A549 (cell line): ENCODE data around the gene RNF44. TPM values are rescaled to one million over a fixed set of nuclear protein-coding genes. Genes with fewer than 3 reads are reported as not detected.
"Not testable (repeated sequence)": the region's sequence is repeated elsewhere in the genome, so short reads cannot be mapped to it uniquely, and the experiment has no call there.

Experiments
- ATAC-seq, 2 experiments: fragments of 200-7000 bp in 1 of 2; fragments of >200 bp in 1 of 2; cut with Nextera tagmentation in 1 of 2; cut with Tn5 transposase in 1 of 2; 3 replicates each; pipeline versions ENCODE4 v1.8.0 to v1.9.1; 2018 to 2020; ENCODE audit warnings: mild to moderate bottlenecking in 1 of 2, moderate library complexity in 1 of 2
- CTCF ChIA-PET: fragments of 300-600 bp; sonication (Branson Sonifier 250); formaldehyde crosslinking; extraction: SDS; loops from one replicate; lab custom pipeline; 2021; ENCODE audit warnings: antibody characterized with exemption, inconsistent platforms; lab: Yijun Ruan, JAX
- POLR2A ChIA-PET: fragments of 350-600 bp; formaldehyde crosslinking; extraction: SDS; loops from one replicate; lab custom pipeline; 2021; ENCODE audit warnings: antibody characterized with exemption, inconsistent platforms; lab: Yijun Ruan, JAX
- DNase-seq, 2 experiments: peaks; one replicate each; pipeline versions ENCODE4 v3.0.0 to v3.0.0-alpha.2; 2011 to 2016; ENCODE audit warnings: low read depth in 1 of 2, low spot score in 1 of 2
- FAIRE-seq: peaks from 2 replicates; lab custom pipeline; 2011; peaks lifted over from hg19 to GRCh38; lab: Jason Lieb, UNC
- H3K27ac ChIP-seq, 2 experiments: fragments of >200 bp; sonication (Bioruptor Twin); formaldehyde crosslinking; 3 replicates each; pipeline ENCODE4 v1.5.1; 2016 to 2017
- H3K4me1 ChIP-seq: fragments of >200 bp; sonication (Bioruptor Twin); formaldehyde crosslinking; 3 replicates; pipeline ENCODE4 v1.6.1; 2016
- H3K4me2 ChIP-seq: fragments of >200 bp; sonication (Bioruptor Twin); formaldehyde crosslinking; 3 replicates; pipeline ENCODE4 v1.6.1; 2016
- H3K4me3 ChIP-seq: fragments of >200 bp; sonication (Bioruptor Twin); formaldehyde crosslinking; 3 replicates; pipeline ENCODE4 v1.5.1; 2016
- H3K9me3 ChIP-seq: fragments of >200 bp; sonication (Bioruptor Twin); formaldehyde crosslinking; 3 replicates; pipeline ENCODE4 v1.6.1; 2016
- CHD4 ChIP-seq: fragments of 200-600 bp; sonication (generic); IDR thresholded peaks from 2 replicates; pipeline ENCODE4 v1.6.1; 2016; ENCODE audit warnings: antibody characterized with exemption, mild to moderate bottlenecking, borderline replicate concordance
- EHF ChIP-seq: fragments of 250-450 bp; sonication (Bioruptor Pico); IDR thresholded peaks from 2 replicates; pipeline ENCODE4 v1.5.0; 2020; ENCODE audit warnings: mild to moderate bottlenecking
- HOXA7 ChIP-seq: fragments of 250-450 bp; sonication (Bioruptor Pico); IDR thresholded peaks from 2 replicates; pipeline ENCODE4 v1.5.0; 2020; ENCODE audit warnings: mild to moderate bottlenecking, moderate library complexity
- KDM1A ChIP-seq: fragments of 200-600 bp; sonication (generic); IDR thresholded peaks from 2 replicates; pipeline ENCODE4 v1.6.1; 2016; ENCODE audit warnings: low read depth, mild to moderate bottlenecking
- MYC ChIP-seq: IDR thresholded peaks from 2 replicates; pipeline ENCODE4 v1.6.1; 2012; ENCODE audit warnings: mild to moderate bottlenecking, inconsistent platforms, low read length, improper control_type of control experiment, borderline replicate concordance
- NFE2L2 ChIP-seq: fragments of 150-350 bp; conservative IDR thresholded peaks from 2 replicates; pipeline ENCODE4 v1.6.1; 2014; ENCODE audit warnings: low read length
- RAD21 ChIP-seq, 2 experiments: fragments of >200 bp in 1 of 2; sonication (Bioruptor Twin) in 1 of 2; formaldehyde crosslinking in 1 of 2; IDR thresholded peaks in 1 of 2; conservative IDR thresholded peaks in 1 of 2; 2 replicates in 1 of 2; 3 replicates in 1 of 2; pipeline ENCODE4 v1.6.1; 2012 to 2018; ENCODE audit warnings: inconsistent platforms in 1 of 2
- SMC3 ChIP-seq: fragments of >200 bp; sonication (Bioruptor Twin); formaldehyde crosslinking; IDR thresholded peaks from 3 replicates; pipeline ENCODE4 v1.6.1; 2018; ENCODE audit warnings: inconsistent platforms
- ZC3H11A ChIP-seq: fragments of 450-650 bp; IDR thresholded peaks from 2 replicates; pipeline ENCODE4 v1.6.1; 2014; ENCODE audit warnings: antibody characterized with exemption, mild to moderate bottlenecking
- ZNF302 ChIP-seq: fragments of 250-450 bp; sonication (Bioruptor Pico); IDR thresholded peaks from 2 replicates; pipeline ENCODE4 v1.9.0; 2021; ENCODE audit warnings: inconsistent platforms, mild to moderate bottlenecking, moderate library complexity
- WGBS: methylation state at CpG from one replicate; pipeline ENCODE4 v1.1.6; 2017; ENCODE audit errors: missing lambda C conversion rate; 5-methylcytosine and 5-hydroxymethylcytosine counted together
- polyA plus RNA-seq, 4 experiments: library from polyadenylated mRNA; depleted of rRNA in 3 of 4; stranded (reverse); fragments of >200 nt; fragmentation: RNase III in 1 of 4; extraction: RNeasy Plus Mini Kit Qiagen cat#74134 plus additional on column Dnase treatment in 1 of 4; gene quantifications; 2 replicates in 3 of 4; 3 replicates in 1 of 4; pipeline ENCODE4 v1.2.3, GENCODE V29; 2011 to 2017
- TF ChIP-seq, protein P1 (sequence below): IDR thresholded peaks from 2 replicates; pipeline ENCODE4 v1.6.1; 2012; ENCODE audit warnings: low read depth, borderline replicate concordance
- TF ChIP-seq, protein P2 (sequence below): IDR thresholded peaks from 2 replicates; pipeline ENCODE4 v1.6.1; 2012
- TF ChIP-seq, protein P3 (sequence below): fragments of 250-450 bp; sonication (Bioruptor Pico); IDR thresholded peaks from 2 replicates; pipeline ENCODE4 v1.5.0; 2020; ENCODE audit warnings: low read depth, mild to moderate bottlenecking, moderate library complexity
- TF ChIP-seq, protein P4 (sequence below): fragments of 450-650 bp; IDR thresholded peaks from 2 replicates; pipeline ENCODE4 v1.6.1; 2014; ENCODE audit warnings: antibody characterized with exemption
- TF ChIP-seq, protein P5 (sequence below): IDR thresholded peaks from 2 replicates; pipeline ENCODE4 v1.6.1; 2012

RNF44 gene
- polyA plus RNA-seq, 2 of the 4 experiments (the other 2 are of a cell fraction) = 9.2 to 32.7 TPM

DNA sequence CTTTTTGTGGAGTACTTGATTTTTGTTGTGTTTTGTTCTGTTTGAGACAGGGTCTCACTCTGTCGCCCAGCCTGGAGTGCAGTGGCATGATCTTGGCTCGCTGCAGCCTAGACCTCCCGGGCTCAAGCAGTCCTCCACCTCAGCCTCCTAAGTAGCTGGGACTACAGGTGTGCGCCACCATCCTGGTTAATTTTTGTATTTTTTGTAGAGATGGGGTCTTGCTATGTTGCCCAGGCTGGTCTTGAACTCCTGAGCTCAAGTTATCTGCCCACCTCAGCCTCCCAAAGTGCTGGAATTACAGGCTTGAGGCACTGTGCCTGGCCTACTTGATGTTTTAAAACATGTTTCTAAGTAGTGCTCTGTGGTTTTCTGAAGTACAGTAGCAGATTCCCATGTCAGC is 50.0 kb downstream of the RNF44 start:
- DNase-seq, H3K4me2 ChIP-seq, ATAC-seq, H3K4me3 ChIP-seq, H3K27ac ChIP-seq, POLR2A ChIA-PET, H3K9me3 ChIP-seq, FAIRE-seq: not testable (repeated sequence)
- peaks cover 37% of the 10 kb centered on the region for H3K4me1 ChIP-seq
- WGBS = 92% methylated on average over 4 of the region's 4 CpGs
- CTCF ChIA-PET = interaction anchor here (1.7 to 2.1 kb wide), 3 partner anchors 21 to 953 kb away, joined by 3 to 8 read pairs (median 7); no protein-coding TSS in a partner anchor

DNA sequence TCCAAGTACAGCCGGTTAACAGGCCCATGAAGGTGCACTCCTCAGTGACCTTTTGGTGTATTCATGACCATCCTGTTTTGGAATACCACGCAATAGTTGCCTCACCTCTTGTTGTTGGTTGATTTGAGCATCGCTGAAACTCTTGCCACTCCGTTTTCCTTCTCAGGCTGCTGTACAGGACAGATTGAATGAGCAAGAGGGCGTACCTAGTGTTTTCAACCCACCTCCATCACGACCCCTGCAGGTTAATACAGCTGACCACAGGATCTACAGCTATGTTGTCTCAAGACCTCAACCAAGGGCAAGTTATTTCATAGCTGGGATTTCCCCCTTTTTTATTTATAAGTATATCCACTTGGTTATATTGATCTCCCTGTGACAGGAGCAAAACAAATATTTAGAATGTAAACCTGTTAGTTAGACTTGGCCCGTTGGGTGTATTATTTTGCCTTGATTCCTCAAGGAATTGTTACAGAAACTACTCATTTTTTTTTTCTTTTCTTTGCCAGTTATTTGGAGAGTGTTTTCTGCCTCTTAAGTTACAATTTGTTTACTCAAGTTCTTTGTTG is 50.9 kb downstream of the RNF44 start:
- ChIA-PET CTCF (interaction anchor here (0.9 to 2.1 kb wide), 5 partner anchors 15 to 39 kb away, joined by 3 to 8 read pairs (median 5); no protein-coding TSS in a partner anchor), POLR2A (no interaction called here)
- TF ChIP-seq ZC3H11A (no peak), ZNF302 (CRISPR knock-in tag) (no peak), SMC3 (no peak), EHF (CRISPR knock-in tag) (no peak), HOXA7 (CRISPR knock-in tag) (no peak)
- TF ChIP-seq, protein P1, sequence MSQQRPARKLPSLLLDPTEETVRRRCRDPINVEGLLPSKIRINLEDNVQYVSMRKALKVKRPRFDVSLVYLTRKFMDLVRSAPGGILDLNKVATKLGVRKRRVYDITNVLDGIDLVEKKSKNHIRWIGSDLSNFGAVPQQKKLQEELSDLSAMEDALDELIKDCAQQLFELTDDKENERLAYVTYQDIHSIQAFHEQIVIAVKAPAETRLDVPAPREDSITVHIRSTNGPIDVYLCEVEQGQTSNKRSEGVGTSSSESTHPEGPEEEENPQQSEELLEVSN = no peak
- TF ChIP-seq, protein P2, sequence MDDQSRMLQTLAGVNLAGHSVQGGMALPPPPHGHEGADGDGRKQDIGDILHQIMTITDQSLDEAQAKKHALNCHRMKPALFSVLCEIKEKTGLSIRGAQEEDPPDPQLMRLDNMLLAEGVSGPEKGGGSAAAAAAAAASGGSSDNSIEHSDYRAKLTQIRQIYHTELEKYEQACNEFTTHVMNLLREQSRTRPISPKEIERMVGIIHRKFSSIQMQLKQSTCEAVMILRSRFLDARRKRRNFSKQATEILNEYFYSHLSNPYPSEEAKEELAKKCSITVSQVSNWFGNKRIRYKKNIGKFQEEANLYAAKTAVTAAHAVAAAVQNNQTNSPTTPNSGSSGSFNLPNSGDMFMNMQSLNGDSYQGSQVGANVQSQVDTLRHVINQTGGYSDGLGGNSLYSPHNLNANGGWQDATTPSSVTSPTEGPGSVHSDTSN = no peak
- TF ChIP-seq, protein P3, sequence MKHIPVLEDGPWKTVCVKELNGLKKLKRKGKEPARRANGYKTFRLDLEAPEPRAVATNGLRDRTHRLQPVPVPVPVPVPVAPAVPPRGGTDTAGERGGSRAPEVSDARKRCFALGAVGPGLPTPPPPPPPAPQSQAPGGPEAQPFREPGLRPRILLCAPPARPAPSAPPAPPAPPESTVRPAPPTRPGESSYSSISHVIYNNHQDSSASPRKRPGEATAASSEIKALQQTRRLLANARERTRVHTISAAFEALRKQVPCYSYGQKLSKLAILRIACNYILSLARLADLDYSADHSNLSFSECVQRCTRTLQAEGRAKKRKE (CRISPR knock-in tag) = no peak
- TF ChIP-seq, protein P4, sequence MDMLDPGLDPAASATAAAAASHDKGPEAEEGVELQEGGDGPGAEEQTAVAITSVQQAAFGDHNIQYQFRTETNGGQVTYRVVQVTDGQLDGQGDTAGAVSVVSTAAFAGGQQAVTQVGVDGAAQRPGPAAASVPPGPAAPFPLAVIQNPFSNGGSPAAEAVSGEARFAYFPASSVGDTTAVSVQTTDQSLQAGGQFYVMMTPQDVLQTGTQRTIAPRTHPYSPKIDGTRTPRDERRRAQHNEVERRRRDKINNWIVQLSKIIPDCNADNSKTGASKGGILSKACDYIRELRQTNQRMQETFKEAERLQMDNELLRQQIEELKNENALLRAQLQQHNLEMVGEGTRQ = no peak
- H3K4me2 ChIP-seq = no peak overlapping the region
- FAIRE-seq (no peak), DNase-seq (peak in 1 of 2 experiments; percentile 24), ATAC-seq (peak in 1 of 2 experiments; percentile 36; a peak in 1 of 6 replicates)
- peaks cover 37% of the 10 kb centered on the region for H3K4me1 ChIP-seq
- H3K27ac ChIP-seq = no peak overlapping the region
- no peaks in the 10 kb centered on the region for H3K9me3 ChIP-seq
- H3K4me3 ChIP-seq = no peak overlapping the region
- WGBS = 72% methylated on average over 7 of the region's 7 CpGs

DNA sequence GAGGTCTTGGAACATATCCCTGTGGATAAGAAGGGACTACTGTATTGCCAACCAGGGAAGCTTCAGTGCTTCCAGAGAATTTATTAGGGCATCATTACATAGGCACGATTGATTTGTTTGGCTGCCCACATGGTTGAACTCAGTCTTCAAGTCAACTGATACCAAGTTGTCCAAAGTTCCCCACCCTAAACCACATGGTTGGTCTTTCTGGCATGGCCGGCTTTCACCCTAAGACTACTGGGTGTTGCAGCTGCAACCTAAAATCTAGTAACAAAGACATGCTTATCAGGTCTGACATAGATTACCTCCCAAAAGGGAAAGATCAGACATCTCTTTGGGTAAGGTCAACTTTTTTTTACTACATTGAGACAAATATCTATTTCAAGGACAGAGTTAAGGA is 52.0 kb downstream of the RNF44 start:
- WGBS = 80% methylated on average over 2 of the region's 2 CpGs
- ChIA-PET CTCF (interaction anchor here (0.6 to 2.4 kb wide), 6 partner anchors 13 to 69 kb away, joined by 3 to 8 read pairs (median 4); partner anchors contain the start of genes CLTB and FAF2), POLR2A (no interaction called here)
- DNase-seq (no peak), FAIRE-seq (no peak), ATAC-seq (no peak)
- H3K27ac ChIP-seq = no peak overlapping the region
- H3K4me3 ChIP-seq = no peak overlapping the region
- no peaks in the 10 kb centered on the region for H3K9me3 ChIP-seq
- TF ChIP-seq KDM1A (no peak), RAD21 (conservative IDR thresholded peaks at IDR 0.05 in 1 of 2, IDR thresholded peaks at IDR 0.05 in 1 of 2) (no peak), MYC (no peak), NFE2L2 (no peak), CHD4 (no peak)
- TF ChIP-seq, protein P5, sequence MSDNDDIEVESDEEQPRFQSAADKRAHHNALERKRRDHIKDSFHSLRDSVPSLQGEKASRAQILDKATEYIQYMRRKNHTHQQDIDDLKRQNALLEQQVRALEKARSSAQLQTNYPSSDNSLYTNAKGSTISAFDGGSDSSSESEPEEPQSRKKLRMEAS = no peak
- peaks cover 28% of the 10 kb centered on the region for H3K4me1 ChIP-seq
- H3K4me2 ChIP-seq = no peak overlapping the region
